Inferior parietal cortex (tissue), 1 donor: ENCODE results near the gene MLXIPL.
"Not testable (repeated sequence)": the region's sequence is repeated elsewhere in the genome, so short reads cannot be mapped to it uniquely, and the experiment has no call there.

Experiments
- DNase-seq: peaks from one replicate; pipeline ENCODE4 v3.0.0-alpha.2; 2016; ENCODE audit errors: extremely low spot score

MLXIPL gene

GRCh38 chr7:73578342-73579128, 45.8 kb downstream of the MLXIPL start, which contains the start of gene TBL2:
TSS of gene TBL2 (minus strand) at chr7:73578579. CDS start at chr7:73578549, 30 bp downstream.
- peak; percentile 94 for DNase-seq

DNA sequence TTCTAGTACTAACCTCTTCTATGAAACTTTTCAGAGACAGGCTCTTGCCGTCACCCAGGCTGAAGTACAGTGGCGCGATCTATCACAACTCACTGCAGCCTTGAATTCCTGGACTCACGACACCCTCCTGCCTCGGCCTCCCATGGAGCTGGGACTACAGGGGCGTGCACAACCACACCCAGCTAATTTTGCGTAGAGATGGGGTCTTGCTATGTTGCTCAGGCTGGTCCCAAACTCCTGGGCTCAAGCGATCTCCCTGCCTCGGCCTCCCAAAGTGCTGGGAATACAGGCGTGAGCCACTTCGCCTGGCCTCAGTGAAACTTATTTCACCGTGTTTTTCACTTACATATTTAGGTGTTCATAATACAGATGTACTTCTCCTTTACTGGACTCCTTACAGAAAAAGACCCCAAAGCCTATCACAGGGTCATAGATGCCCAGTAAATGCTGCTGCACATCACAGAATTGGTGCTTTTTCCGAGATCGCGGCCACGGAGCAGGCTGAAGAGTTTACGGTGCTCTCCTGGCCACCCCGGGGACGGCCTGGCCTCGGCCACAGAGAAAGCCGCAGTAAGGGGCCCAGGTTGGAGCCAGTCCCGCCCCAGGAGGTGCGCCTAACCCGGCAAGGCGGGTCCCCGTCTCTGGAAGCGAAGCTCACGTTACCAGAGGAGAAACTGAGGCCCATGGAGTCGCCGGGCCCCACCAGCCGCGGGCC, 46.5 kb downstream of the MLXIPL start:
- DNase-seq, result no peak

GRCh38 chr7:73573791-73574190, 50.5 kb downstream of the MLXIPL start:
- DNase-seq, result no peak

DNA sequence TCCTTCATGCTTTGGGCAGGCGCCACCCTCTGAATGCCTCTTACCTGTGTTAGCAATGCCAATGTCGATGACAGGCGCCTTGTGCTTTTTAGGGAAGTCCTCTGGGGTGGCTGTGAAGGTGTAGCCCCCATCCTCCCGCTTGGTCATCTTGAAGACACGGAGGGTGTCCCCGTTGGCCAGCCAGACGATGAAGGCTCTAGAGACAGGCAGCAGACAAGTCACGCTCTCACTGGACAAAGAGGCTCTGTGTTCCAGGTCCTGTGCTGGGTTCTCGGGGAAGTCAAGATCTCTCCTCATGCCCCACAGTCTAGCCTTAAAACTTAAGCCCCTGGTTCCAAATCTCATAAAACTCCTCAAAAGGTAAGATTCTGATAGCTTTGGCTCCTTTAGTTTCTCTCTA, 51.0 kb downstream of the MLXIPL start:
- no peak for DNase-seq

- no peak for DNase-seq
These were observed 51.5 kb downstream of the MLXIPL start for GRCh38 chr7:73572767-73573186.

GRCh38 chr7:73570977-73571376, 53.3 kb downstream of the MLXIPL start:
- no peak for DNase-seq

- no peak for DNase-seq
These were observed 53.8 kb downstream of the MLXIPL start for GRCh38 chr7:73570521-73570920.

DNA sequence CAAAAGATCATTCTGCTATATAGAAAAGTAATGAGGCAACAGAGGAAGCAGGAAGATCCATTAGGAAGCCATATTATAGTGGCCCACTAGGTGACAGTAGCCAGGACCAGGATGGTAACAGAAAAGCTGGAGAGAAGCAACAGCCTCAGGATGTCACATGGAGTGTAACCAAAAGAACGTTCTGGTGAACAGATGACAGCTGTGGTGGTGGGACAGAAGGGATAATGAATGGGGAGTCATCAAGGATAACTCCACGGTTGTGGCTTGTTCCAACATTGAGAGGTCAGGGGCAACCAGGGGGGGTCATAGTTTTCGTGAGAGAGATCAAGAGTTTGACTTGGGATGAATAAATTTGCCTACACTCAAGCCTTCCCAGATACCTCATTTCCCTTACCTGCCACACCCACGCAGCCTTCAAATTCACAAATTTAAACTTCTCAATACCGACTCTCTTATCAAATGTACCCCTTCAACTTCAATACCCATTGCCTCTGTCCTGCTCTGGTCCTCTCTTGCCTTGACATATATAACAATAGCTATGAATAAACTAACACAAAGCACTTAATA, 55.2 kb downstream of the MLXIPL start:
- DNase-seq, result no peak

DNA sequence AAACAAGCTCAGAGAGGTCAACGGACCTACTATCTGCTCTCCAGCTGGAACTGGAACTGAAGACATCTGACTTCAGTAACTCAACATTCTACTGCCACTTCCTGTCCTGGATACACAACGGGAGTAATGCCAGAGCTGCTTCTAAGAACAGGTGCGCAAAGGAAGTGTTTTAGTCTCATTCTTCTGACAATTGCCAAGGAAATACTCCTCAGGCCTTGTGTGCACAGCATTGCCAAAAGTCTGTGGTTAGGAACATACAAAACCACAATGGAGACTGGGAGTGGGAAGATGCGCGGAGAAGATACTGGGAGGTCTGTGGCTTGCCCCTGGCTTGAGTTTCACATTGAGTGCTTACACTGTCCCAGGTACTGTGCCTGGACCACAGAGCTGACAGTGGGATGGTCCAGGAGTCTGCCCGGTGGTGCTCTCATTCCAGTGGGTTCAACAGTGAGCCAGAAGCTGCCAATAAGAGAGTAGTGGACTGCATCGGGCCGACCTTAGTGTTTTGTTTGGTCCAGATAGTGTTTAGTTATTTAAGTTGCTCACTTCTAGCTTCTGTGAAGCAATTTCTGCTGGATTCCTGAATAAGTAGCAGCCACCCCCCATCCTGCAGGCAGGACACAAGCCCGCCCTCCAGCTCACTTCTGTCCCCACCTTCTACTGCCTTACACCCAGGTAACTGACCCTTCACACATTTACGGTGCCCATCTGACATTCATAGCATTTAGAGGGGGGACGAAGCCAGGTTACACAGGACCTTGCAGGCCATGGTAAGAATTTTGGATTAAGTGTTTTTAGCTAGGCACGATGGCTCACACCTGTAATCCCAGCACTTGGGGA, 56.3 kb downstream of the MLXIPL start:
- DNase-seq, result no peak

DNA sequence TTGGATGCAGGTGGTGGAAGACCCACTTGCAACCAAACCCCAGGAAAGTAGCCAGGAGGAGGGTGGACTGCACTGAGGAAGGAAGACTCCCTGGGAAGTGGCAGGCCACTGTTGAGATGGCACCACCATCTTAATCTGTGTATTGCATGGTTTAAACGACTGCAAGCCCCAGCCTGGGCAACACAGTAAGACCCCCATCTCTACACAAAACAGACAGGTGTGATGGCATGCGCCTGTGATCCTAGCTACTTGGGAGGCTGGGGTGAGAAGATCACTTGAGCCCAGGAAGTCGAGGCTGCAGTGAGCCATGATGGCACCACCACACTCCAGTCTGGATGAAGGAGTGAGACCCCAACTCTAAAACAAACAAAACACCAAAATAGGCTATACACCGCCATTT, 57.2 kb downstream of the MLXIPL start:
- DNase-seq, result no peak

DNA sequence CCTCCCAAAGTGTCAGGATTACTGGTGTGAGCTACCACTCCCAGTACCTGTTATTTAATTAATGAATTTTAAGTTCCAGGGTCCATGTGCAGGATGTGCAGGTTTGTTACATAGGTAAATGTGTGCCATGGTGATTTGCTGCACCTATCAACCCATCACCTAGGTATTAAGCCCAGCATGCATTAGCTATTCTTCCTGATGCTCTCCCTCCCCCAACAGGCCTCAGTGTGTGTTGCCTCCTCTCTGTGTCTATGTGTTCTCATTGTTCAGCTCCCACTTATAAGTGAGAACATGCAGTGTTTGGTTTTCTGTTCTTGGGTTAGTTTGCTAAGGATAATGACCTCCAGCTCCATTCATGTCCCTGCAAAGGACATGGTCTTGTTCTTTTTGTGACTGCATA, 57.9 kb downstream of the MLXIPL start:
- DNase-seq, result not testable (repeated sequence)

- no peak for DNase-seq
These were observed 58.5 kb downstream of the MLXIPL start for GRCh38 chr7:73565675-73566340.

GRCh38 chr7:73560109-73560835, 64.0 kb downstream of the MLXIPL start:
- DNase-seq, result no peak

GRCh38 chr7:73557397-73558257, 66.7 kb downstream of the MLXIPL start, which contains the start of gene BCL7B:
TSS of gene BCL7B (minus strand) at chr7:73557690. CDS start at chr7:73557578, 112 bp downstream.
- DNase-seq, result peak; percentile 76

- peak; percentile 87 for DNase-seq
These were observed 67.3 kb downstream of the MLXIPL start for GRCh38 chr7:73557108-73557396.

DNA sequence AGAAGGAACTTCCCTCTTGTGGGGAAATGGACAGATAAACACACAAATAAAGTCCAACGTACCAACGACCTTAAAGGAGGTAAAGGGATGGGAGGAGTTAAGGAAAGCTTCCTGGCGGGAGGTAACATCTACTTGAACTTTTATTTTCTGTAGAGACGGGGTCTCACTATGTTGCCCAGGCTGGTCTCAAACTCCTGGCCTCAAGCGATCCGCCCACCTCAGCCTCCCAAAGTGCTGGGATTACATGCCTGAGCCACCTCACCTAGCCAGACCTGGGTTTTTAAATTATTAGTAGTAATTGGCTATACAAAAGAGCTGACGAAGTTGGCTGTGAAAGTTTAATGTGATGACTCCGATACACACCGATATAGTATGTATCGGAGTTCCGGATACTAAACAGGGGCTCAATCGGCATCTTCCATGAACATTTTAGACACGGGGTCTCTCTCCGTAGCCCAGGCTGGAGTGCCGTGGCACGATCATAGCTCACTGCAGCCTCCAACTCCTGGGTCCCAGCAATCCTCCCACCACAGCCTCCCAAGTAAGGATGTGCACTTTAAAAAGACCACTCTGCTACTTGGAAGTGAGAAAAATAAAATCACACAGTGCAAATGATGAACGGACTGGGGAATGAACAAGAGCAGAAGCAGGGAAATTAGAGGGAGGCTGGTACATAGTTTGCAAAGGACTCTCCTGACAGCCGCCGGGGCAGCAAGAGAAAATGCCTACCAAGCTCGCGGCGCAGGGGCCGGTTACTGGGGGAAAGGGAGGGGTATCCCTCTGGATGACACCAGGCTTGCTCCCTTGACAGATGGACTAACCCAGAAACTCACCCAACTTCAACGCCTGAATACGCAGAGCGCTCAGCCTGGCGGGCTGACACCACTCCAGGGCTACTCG, 67.9 kb downstream of the MLXIPL start:
- no peak for DNase-seq

DNA sequence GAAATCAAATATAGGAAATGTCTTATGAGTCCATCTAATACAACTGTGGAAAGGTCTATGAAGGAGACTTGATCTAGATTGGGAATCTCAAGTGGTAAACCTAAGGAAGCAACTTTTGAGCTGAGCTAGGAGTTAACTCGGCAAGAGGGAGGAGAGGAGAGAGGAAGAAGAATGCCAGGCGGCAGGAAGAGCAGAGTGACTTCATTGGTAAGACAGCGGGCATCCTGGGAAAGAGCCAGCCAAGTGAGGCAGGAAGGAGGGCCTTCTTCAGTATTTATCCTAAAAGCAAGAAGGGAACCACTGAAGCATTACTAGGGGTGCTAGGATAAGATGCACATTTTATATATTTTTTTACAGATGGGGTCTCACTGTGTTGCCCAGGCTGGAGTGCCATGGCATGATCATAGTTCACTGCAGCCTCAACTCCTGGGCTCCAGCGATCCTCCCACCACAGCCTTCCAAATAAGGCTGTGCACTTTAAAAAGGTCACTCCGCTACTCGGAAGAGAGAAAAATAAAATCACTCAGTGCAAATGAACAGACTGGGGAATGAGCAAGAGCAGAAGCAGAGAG, 68.8 kb downstream of the MLXIPL start:
- DNase-seq, result no peak

DNA sequence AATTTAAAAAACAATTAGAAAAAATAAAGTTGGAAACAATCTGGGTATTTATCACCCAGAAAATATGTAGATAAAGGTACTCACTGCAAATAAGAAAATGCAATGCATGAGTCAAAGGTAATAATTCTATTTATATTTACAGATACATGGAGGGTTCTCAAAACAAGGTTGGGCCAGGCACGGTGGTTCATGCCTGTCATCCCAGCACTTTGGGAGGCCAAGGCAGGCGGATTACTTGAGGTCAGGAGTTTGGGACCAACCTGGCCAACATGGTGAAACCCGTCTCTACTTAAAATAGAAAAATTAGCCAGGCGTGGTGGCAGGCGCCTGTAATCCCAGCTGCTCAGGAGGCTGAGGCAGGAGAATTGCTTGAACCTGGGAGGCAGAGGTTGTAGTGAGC, 74.2 kb downstream of the MLXIPL start:
- DNase-seq, result not testable (repeated sequence)
